ENCODE data around the gene KRT7. TPM values are rescaled to one million over a fixed set of nuclear protein-coding genes. Genes with fewer than 3 reads are reported as not detected.

The KRT7 gene
- total RNA-seq, 2 experiments from 2014 or later, result not detected

GRCh38 chr12:52280796-52281560 is 47.9 kb downstream of the KRT7 start:
- Histone ChIP-seq H3K9me2 (ENCODE audit: insufficient read depth, low read length) (no peaks in the 10 kb centered on the region), H3K9me3 (ENCODE audit: low read length) (no peaks in the 10 kb centered on the region), H4K20me1 (ENCODE audit: insufficient read depth, low read length) (no peaks in the 10 kb centered on the region), H3K79me2 (ENCODE audit: insufficient read depth, low read depth, low read length) (no peaks in the 10 kb centered on the region), H3K4me3 (ENCODE audit: low read depth, low read length, poor library complexity, severe bottlenecking) (no peak overlapping the region), H3K36me3 (ENCODE audit: insufficient read depth, low read length) (no peaks in the 10 kb centered on the region), H2AFZ (ENCODE audit: low read length) (no peak overlapping the region), H3K27ac (ENCODE audit: low read depth, low read length, poor library complexity, severe bottlenecking) (no peak overlapping the region), H3K4me1 (ENCODE audit: insufficient read depth, low read length, poor library complexity, severe bottlenecking) (no peaks in the 10 kb centered on the region), H3K4me2 (ENCODE audit: low read length) (no peak overlapping the region)
- no TSS peak for BruUV-seq (replicated peaks)
- no peak for TF ChIP-seq CTCF (conservative IDR thresholded peaks at IDR 0.05; ENCODE audit: low read length)
- no peak for TF ChIP-seq EZH2phosphoT487 (IDR thresholded peaks at IDR 0.05; ENCODE audit: borderline replicate concordance, low read depth, low read length)
- no peak for DNase-seq (ENCODE audit: low spot score)
- CTCF ChIA-PET (ENCODE audit: unreplicated experiment), result no interaction called here
- intact Hi-C loops (cut with micrococcal nuclease; ENCODE audit: unreplicated experiment), result no loop called here
- POLR2A ChIA-PET, result no interaction called here

DNA sequence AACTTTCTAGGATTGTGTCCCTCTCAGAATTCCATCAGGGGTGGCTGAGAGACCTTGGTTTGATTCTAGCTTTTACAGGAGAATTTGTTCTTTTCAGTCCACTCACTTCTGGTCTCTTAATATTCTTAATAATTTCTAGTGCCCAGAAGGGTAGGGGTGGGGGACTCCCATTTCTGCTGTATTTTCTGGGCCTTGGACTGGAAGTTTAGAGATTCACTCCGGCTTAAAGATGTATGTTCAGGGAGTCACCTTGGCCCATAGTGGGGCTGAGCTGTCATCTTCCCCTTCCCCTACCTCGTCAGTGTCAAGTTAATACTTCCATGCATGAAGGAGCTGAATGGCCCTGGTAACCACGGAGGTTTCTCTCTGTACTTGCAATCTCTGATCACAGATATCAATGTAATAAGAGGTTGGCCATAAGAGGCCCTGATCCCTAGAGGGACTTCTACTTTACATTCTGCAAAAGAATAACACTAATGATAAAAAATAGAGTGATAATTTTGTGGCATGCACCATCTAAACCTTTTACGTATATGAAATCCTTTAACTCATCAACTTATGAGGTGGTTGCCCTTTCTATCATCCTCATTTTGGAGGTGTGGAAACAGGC is 51.6 kb downstream of the KRT7 start:
- no TSS peak for BruUV-seq (replicated peaks)
- intact Hi-C loops (cut with micrococcal nuclease; ENCODE audit: unreplicated experiment), result no loop called here
- ChIA-PET POLR2A (no interaction called here), CTCF (ENCODE audit: unreplicated experiment) (no interaction called here)
- H3K36me3 ChIP-seq (ENCODE audit: insufficient read depth, low read length), result no peaks in the 10 kb centered on the region
- H2AFZ ChIP-seq (ENCODE audit: low read length), result no peak overlapping the region
- no peaks in the 10 kb centered on the region for H3K9me3 ChIP-seq (ENCODE audit: low read length)
- H3K27ac ChIP-seq (ENCODE audit: low read depth, low read length, poor library complexity, severe bottlenecking), result no peak overlapping the region
- no peak for DNase-seq (ENCODE audit: low spot score)
- TF ChIP-seq EZH2phosphoT487 (IDR thresholded peaks at IDR 0.05; ENCODE audit: borderline replicate concordance, low read depth, low read length), result no peak
- no peak for TF ChIP-seq CTCF (conservative IDR thresholded peaks at IDR 0.05; ENCODE audit: low read length)
- H3K4me2 ChIP-seq (ENCODE audit: low read length), result no peak overlapping the region
- H3K79me2 ChIP-seq (ENCODE audit: insufficient read depth, low read depth, low read length), result no peaks in the 10 kb centered on the region
- no peaks in the 10 kb centered on the region for H4K20me1 ChIP-seq (ENCODE audit: insufficient read depth, low read length)
- H3K9me2 ChIP-seq (ENCODE audit: insufficient read depth, low read length), result no peaks in the 10 kb centered on the region
- no peak overlapping the region for H3K4me3 ChIP-seq (ENCODE audit: low read depth, low read length, poor library complexity, severe bottlenecking)
- H3K4me1 ChIP-seq (ENCODE audit: insufficient read depth, low read length, poor library complexity, severe bottlenecking), result no peaks in the 10 kb centered on the region

DNA sequence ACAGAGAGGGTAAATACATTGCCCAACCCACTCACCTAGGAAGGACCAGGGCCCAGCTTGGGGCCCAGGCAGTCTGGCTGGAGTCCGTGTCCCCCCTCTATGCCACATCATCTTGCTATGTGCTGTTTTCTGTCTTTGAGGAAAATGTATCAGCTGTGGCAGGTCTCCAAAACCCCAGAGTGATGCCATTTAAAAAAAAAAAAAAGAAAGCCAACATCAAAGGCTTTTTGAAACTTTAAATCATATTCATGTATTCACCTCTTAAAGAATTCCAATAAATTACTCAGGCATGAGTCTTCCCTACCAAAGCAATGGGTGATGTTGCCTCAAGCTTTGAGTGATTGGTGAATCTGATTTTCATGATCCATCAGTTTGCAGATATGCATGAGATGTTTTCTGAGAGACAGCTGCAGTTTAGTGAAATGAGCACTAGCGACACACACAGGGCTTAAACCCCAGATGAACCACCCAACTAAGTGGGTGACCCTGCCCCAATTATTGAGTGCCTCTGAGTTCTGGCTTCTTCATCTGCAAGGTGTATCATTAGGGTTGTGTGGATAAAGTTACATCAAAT is 52.2 kb downstream of the KRT7 start:
- Histone ChIP-seq H2AFZ (ENCODE audit: low read length) (no peak overlapping the region), H3K4me1 (ENCODE audit: insufficient read depth, low read length, poor library complexity, severe bottlenecking) (no peaks in the 10 kb centered on the region), H3K4me3 (ENCODE audit: low read depth, low read length, poor library complexity, severe bottlenecking) (no peak overlapping the region), H3K9me2 (ENCODE audit: insufficient read depth, low read length) (no peaks in the 10 kb centered on the region), H4K20me1 (ENCODE audit: insufficient read depth, low read length) (no peaks in the 10 kb centered on the region), H3K27ac (ENCODE audit: low read depth, low read length, poor library complexity, severe bottlenecking) (no peak overlapping the region), H3K36me3 (ENCODE audit: insufficient read depth, low read length) (no peaks in the 10 kb centered on the region), H3K9me3 (ENCODE audit: low read length) (no peaks in the 10 kb centered on the region), H3K4me2 (ENCODE audit: low read length) (no peak overlapping the region), H3K79me2 (ENCODE audit: insufficient read depth, low read depth, low read length) (no peaks in the 10 kb centered on the region)
- TF ChIP-seq EZH2phosphoT487 (IDR thresholded peaks at IDR 0.05; ENCODE audit: borderline replicate concordance, low read depth, low read length) (no peak), CTCF (conservative IDR thresholded peaks at IDR 0.05; ENCODE audit: low read length) (no peak)
- ChIA-PET CTCF (ENCODE audit: unreplicated experiment) (no interaction called here), POLR2A (no interaction called here)
- intact Hi-C loops (cut with micrococcal nuclease; ENCODE audit: unreplicated experiment), result no loop called here
- no peak for DNase-seq (ENCODE audit: low spot score)
- BruUV-seq (replicated peaks), result no TSS peak
